ENCODE data around the gene AP1B1.

DNA sequence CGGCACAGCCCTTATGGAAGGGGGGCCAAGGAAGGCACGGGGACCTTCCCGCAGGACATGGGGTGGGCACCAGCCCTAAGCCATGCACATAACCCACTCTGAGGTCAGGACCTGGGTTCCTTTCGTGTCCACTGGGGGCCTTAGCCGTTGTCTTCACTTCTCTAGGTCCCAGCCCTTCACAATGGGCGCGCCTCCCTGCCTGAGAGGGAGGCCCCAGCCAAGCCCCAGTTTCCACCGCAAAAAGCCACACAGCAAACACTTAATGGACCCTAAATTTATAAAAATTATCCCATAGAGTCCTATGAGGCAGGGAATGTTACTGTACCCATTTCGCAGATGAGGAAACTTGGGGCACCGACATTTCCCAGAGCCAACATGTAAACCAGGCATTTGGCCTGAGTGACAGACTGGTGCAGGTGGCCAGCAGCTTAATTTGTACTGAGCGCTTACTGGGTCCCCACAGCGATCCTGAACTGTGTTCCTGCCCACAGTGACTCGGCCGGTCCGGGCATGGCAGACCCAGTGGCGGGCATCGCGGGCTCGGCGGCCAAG lies 80.7 kb downstream of the AP1B1 start:
- TF ChIP-seq ZNF302 (CRISPR knock-in tag; IDR thresholded peaks at IDR 0.05) (no peak), RFX5 (IDR thresholded peaks at IDR 0.05) (no peak), RAD21 (conservative IDR thresholded peaks at IDR 0.05 in 1 of 2, IDR thresholded peaks at IDR 0.05 in 1 of 2) (no peak), RNF2 (IDR thresholded peaks at IDR 0.05; ENCODE audit: borderline replicate concordance, low read depth) (no peak), NR3C1 (IDR thresholded peaks at IDR 0.05) (no peak), CBX2 (IDR thresholded peaks at IDR 0.05; ENCODE audit: borderline replicate concordance, low read depth) (no peak), POLR2A (IDR thresholded peaks at IDR 0.05; ENCODE audit: low read length) (no peak), SMC3 (IDR thresholded peaks at IDR 0.05) (no peak), POLR2AphosphoS2 (conservative IDR thresholded peaks at IDR 0.05; ENCODE audit: low read length) (no peak)
- TF ChIP-seq, protein P1, sequence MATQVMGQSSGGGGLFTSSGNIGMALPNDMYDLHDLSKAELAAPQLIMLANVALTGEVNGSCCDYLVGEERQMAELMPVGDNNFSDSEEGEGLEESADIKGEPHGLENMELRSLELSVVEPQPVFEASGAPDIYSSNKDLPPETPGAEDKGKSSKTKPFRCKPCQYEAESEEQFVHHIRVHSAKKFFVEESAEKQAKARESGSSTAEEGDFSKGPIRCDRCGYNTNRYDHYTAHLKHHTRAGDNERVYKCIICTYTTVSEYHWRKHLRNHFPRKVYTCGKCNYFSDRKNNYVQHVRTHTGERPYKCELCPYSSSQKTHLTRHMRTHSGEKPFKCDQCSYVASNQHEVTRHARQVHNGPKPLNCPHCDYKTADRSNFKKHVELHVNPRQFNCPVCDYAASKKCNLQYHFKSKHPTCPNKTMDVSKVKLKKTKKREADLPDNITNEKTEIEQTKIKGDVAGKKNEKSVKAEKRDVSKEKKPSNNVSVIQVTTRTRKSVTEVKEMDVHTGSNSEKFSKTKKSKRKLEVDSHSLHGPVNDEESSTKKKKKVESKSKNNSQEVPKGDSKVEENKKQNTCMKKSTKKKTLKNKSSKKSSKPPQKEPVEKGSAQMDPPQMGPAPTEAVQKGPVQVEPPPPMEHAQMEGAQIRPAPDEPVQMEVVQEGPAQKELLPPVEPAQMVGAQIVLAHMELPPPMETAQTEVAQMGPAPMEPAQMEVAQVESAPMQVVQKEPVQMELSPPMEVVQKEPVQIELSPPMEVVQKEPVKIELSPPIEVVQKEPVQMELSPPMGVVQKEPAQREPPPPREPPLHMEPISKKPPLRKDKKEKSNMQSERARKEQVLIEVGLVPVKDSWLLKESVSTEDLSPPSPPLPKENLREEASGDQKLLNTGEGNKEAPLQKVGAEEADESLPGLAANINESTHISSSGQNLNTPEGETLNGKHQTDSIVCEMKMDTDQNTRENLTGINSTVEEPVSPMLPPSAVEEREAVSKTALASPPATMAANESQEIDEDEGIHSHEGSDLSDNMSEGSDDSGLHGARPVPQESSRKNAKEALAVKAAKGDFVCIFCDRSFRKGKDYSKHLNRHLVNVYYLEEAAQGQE (IDR thresholded peaks at IDR 0.05) = no peak
- TF ChIP-seq, protein P2, sequence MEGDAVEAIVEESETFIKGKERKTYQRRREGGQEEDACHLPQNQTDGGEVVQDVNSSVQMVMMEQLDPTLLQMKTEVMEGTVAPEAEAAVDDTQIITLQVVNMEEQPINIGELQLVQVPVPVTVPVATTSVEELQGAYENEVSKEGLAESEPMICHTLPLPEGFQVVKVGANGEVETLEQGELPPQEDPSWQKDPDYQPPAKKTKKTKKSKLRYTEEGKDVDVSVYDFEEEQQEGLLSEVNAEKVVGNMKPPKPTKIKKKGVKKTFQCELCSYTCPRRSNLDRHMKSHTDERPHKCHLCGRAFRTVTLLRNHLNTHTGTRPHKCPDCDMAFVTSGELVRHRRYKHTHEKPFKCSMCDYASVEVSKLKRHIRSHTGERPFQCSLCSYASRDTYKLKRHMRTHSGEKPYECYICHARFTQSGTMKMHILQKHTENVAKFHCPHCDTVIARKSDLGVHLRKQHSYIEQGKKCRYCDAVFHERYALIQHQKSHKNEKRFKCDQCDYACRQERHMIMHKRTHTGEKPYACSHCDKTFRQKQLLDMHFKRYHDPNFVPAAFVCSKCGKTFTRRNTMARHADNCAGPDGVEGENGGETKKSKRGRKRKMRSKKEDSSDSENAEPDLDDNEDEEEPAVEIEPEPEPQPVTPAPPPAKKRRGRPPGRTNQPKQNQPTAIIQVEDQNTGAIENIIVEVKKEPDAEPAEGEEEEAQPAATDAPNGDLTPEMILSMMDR (IDR thresholded peaks at IDR 0.05) = no peak
- TF ChIP-seq, protein P3, sequence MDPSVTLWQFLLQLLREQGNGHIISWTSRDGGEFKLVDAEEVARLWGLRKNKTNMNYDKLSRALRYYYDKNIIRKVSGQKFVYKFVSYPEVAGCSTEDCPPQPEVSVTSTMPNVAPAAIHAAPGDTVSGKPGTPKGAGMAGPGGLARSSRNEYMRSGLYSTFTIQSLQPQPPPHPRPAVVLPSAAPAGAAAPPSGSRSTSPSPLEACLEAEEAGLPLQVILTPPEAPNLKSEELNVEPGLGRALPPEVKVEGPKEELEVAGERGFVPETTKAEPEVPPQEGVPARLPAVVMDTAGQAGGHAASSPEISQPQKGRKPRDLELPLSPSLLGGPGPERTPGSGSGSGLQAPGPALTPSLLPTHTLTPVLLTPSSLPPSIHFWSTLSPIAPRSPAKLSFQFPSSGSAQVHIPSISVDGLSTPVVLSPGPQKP (IDR thresholded peaks at IDR 0.05; ENCODE audit: low read depth, low read length) = no peak
- TF ChIP-seq, protein P4, sequence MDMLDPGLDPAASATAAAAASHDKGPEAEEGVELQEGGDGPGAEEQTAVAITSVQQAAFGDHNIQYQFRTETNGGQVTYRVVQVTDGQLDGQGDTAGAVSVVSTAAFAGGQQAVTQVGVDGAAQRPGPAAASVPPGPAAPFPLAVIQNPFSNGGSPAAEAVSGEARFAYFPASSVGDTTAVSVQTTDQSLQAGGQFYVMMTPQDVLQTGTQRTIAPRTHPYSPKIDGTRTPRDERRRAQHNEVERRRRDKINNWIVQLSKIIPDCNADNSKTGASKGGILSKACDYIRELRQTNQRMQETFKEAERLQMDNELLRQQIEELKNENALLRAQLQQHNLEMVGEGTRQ (IDR thresholded peaks at IDR 0.05) = no peak

Data from A549 (cell line).